ENCODE results near the gene RFC3. TPM values are rescaled to one million over a fixed set of nuclear protein-coding genes. Genes with fewer than 3 reads are reported as not detected.

The RFC3 gene
- total RNA-seq, 1 experiment from 2014 or later, result 17.5 TPM

GRCh38 chr13:33789739-33790138, 28.2 kb upstream of the RFC3 start:
- no peak for DNase-seq (ENCODE audit: unreplicated experiment)
- no peak for TF ChIP-seq CTCF (IDR thresholded peaks at IDR 0.05; ENCODE audit: unreplicated experiment)
- intact Hi-C loops (cut with micrococcal nuclease), result no loop called here
- no TSS peak for BruUV-seq (replicated peaks)
- Mint-ChIP-seq H3K27ac (ENCODE audit: low read depth, unreplicated experiment) (no peak overlapping the region), H3K4me1 (ENCODE audit: insufficient read depth, unreplicated experiment) (no peaks in the 10 kb centered on the region), H3K9me3 (ENCODE audit: unreplicated experiment) (peaks cover 2% of the 10 kb centered on the region), H3K4me3 (ENCODE audit: unreplicated experiment) (no peak overlapping the region), H3K27me3 (ENCODE audit: insufficient read depth, unreplicated experiment) (no peaks in the 10 kb centered on the region), H3K36me3 (ENCODE audit: insufficient read depth, unreplicated experiment) (no peaks in the 10 kb centered on the region)
- CTCF ChIA-PET, result interaction anchor here (1.0 to 1.4 kb wide), 2 partner anchors 10 to 146 kb away, joined by 3 to 5 read pairs; no protein-coding TSS in a partner anchor
- POLR2A ChIA-PET, result no interaction called here

GRCh38 chr13:33793726-33794125, 24.2 kb upstream of the RFC3 start:
- no TSS peak for BruUV-seq (replicated peaks)
- CTCF ChIA-PET, result interaction anchor here (1.5 kb wide), 1 partner anchor 283 kb away, joined by 8 read pairs; no protein-coding TSS in a partner anchor
- no peak for TF ChIP-seq CTCF (IDR thresholded peaks at IDR 0.05; ENCODE audit: unreplicated experiment)
- no peaks in the 10 kb centered on the region for H3K27me3 Mint-ChIP-seq (ENCODE audit: insufficient read depth, unreplicated experiment)
- no peak overlapping the region for H3K4me3 Mint-ChIP-seq (ENCODE audit: unreplicated experiment)
- no peaks in the 10 kb centered on the region for H3K36me3 Mint-ChIP-seq (ENCODE audit: insufficient read depth, unreplicated experiment)
- H3K27ac Mint-ChIP-seq (ENCODE audit: low read depth, unreplicated experiment), result no peak overlapping the region
- DNase-seq (ENCODE audit: unreplicated experiment), result no peak
- intact Hi-C loops (cut with micrococcal nuclease), result no loop called here
- POLR2A ChIA-PET, result no interaction called here
- peaks cover 12% of the 10 kb centered on the region for H3K4me1 Mint-ChIP-seq (ENCODE audit: insufficient read depth, unreplicated experiment)
- no peaks in the 10 kb centered on the region for H3K9me3 Mint-ChIP-seq (ENCODE audit: unreplicated experiment)

GRCh38 chr13:33794576-33794975, 23.4 kb upstream of the RFC3 start:
- Mint-ChIP-seq H3K9me3 (ENCODE audit: unreplicated experiment) (no peaks in the 10 kb centered on the region), H3K27ac (ENCODE audit: low read depth, unreplicated experiment) (no peak overlapping the region), H3K27me3 (ENCODE audit: insufficient read depth, unreplicated experiment) (no peaks in the 10 kb centered on the region), H3K4me1 (ENCODE audit: insufficient read depth, unreplicated experiment) (peaks cover 12% of the 10 kb centered on the region), H3K36me3 (ENCODE audit: insufficient read depth, unreplicated experiment) (no peaks in the 10 kb centered on the region), H3K4me3 (ENCODE audit: unreplicated experiment) (no peak overlapping the region)
- no TSS peak for BruUV-seq (replicated peaks)
- CTCF ChIA-PET, result interaction anchor here (1.5 kb wide), 1 partner anchor 283 kb away, joined by 8 read pairs; no protein-coding TSS in a partner anchor
- TF ChIP-seq CTCF (IDR thresholded peaks at IDR 0.05; ENCODE audit: unreplicated experiment), result no peak
- POLR2A ChIA-PET, result no interaction called here
- intact Hi-C loops (cut with micrococcal nuclease), result no loop called here
- no peak for DNase-seq (ENCODE audit: unreplicated experiment)

GRCh38 chr13:33796095-33796494, 21.9 kb upstream of the RFC3 start:
- H3K27me3 Mint-ChIP-seq (ENCODE audit: insufficient read depth, unreplicated experiment), result no peaks in the 10 kb centered on the region
- intact Hi-C loops (cut with micrococcal nuclease), result no loop called here
- DNase-seq (ENCODE audit: unreplicated experiment), result no peak
- H3K36me3 Mint-ChIP-seq (ENCODE audit: insufficient read depth, unreplicated experiment), result no peaks in the 10 kb centered on the region
- POLR2A ChIA-PET, result no interaction called here
- peaks cover 12% of the 10 kb centered on the region for H3K4me1 Mint-ChIP-seq (ENCODE audit: insufficient read depth, unreplicated experiment)
- BruUV-seq (replicated peaks), result no TSS peak
- no peak for TF ChIP-seq CTCF (IDR thresholded peaks at IDR 0.05; ENCODE audit: unreplicated experiment)
- no peaks in the 10 kb centered on the region for H3K9me3 Mint-ChIP-seq (ENCODE audit: unreplicated experiment)
- CTCF ChIA-PET, result interaction anchor here (0.9 kb wide), 1 partner anchor 10 kb away, joined by 6 read pairs; no protein-coding TSS in a partner anchor
- no peak overlapping the region for H3K27ac Mint-ChIP-seq (ENCODE audit: low read depth, unreplicated experiment)
- H3K4me3 Mint-ChIP-seq (ENCODE audit: unreplicated experiment), result no peak overlapping the region

Data from MCF 10A (cell line).